IMR-90 (cell line): ENCODE data around the gene PDX1.

Source experiments
- BHLHE40 ChIP-seq: fragments of 150-350 bp; IDR thresholded peaks from 2 replicates; pipeline ENCODE4 v1.6.1; 2016; ENCODE audit warnings: mild to moderate bottlenecking, low read depth, low read length
- CEBPB ChIP-seq: IDR thresholded peaks from 2 replicates; pipeline ENCODE4 v1.6.1; 2012; ENCODE audit warnings: low read depth, low read length, improper control_type of control experiment
- CHD1 ChIP-seq: IDR thresholded peaks from 2 replicates; pipeline ENCODE4 v1.6.1; 2012; ENCODE audit warnings: low read depth, low read length, improper control_type of control experiment
- FOS ChIP-seq: fragments of 150-350 bp; IDR thresholded peaks from 2 replicates; pipeline ENCODE4 v1.6.1; 2016; ENCODE audit warnings: low read depth, low read length
- MAZ ChIP-seq: IDR thresholded peaks from 2 replicates; pipeline ENCODE4 v1.6.1; 2012; ENCODE audit warnings: low read depth, mild to moderate bottlenecking, low read length, improper control_type of control experiment, moderate library complexity, borderline replicate concordance
- MXI1 ChIP-seq: IDR thresholded peaks from 2 replicates; pipeline ENCODE4 v1.6.1; 2012; ENCODE audit warnings: low read depth, mild to moderate bottlenecking, low read length, moderate library complexity, borderline replicate concordance
- POLR2A ChIP-seq: IDR thresholded peaks from 2 replicates; pipeline ENCODE4 v1.6.1; 2012; ENCODE audit warnings: mild to moderate bottlenecking, low read depth, low read length
- RAD21 ChIP-seq: IDR thresholded peaks from 2 replicates; pipeline ENCODE4 v1.6.1; 2012; ENCODE audit warnings: low read length, improper control_type of control experiment
- RCOR1 ChIP-seq: IDR thresholded peaks from 2 replicates; pipeline ENCODE4 v1.6.1; 2012; ENCODE audit warnings: mild to moderate bottlenecking, low read length, improper control_type of control experiment; ENCODE audit not compliant: insufficient replicate concordance
- RFX5 ChIP-seq: IDR thresholded peaks from 2 replicates; pipeline ENCODE4 v1.8.0; 2012; ENCODE audit warnings: low read depth, mild to moderate bottlenecking, low read length, moderate library complexity
- SMC3 ChIP-seq: fragments of 150-350 bp; IDR thresholded peaks from 2 replicates; pipeline ENCODE4 v1.6.1; 2016; ENCODE audit warnings: low read depth, mild to moderate bottlenecking, antibody characterized with exemption, low read length, moderate library complexity
- TF ChIP-seq, protein P1 (sequence below): conservative IDR thresholded peaks from 2 replicates; pipeline ENCODE4 v1.5.1; 2012; ENCODE audit warnings: mild to moderate bottlenecking, low read depth, low read length, improper control_type of control experiment
- TF ChIP-seq, protein P2 (sequence below): fragments of 150-350 bp; IDR thresholded peaks from 2 replicates; pipeline ENCODE4 v1.6.1; 2017; ENCODE audit warnings: mild to moderate bottlenecking, antibody characterized with exemption, low read length, low read depth
- TF ChIP-seq, protein P3 (sequence below): fragments of 150-350 bp; IDR thresholded peaks from 2 replicates; pipeline ENCODE4 v1.6.1; 2016; ENCODE audit warnings: low read depth, mild to moderate bottlenecking, low read length, moderate library complexity, borderline replicate concordance

DNA sequence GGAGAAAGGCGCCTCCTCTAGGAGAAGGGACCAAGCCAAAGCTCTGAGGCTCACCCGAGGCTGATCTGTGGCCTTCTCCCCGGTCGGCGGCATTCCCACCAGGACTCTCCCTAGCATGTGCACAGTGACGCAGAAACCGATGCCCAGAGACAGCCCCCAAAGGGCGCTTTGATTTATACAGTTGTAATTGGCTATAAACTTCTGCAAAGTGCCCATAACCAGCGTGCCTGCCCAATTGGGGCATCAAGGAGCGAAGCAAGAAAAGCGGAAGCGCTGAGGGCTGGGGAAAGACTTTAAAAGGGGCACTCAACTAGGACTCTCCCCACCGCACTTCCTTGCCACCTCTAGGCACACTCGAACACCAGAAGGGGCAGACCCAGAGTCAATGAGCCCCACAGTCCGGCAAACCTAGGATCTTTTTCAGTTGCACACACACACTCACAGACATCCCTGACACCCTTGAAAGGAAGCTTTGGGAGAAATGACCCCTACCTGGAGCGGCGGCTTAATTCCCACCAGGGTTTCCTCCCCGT is 47.5 kb downstream of the PDX1 start:
- TF ChIP-seq, protein P1, sequence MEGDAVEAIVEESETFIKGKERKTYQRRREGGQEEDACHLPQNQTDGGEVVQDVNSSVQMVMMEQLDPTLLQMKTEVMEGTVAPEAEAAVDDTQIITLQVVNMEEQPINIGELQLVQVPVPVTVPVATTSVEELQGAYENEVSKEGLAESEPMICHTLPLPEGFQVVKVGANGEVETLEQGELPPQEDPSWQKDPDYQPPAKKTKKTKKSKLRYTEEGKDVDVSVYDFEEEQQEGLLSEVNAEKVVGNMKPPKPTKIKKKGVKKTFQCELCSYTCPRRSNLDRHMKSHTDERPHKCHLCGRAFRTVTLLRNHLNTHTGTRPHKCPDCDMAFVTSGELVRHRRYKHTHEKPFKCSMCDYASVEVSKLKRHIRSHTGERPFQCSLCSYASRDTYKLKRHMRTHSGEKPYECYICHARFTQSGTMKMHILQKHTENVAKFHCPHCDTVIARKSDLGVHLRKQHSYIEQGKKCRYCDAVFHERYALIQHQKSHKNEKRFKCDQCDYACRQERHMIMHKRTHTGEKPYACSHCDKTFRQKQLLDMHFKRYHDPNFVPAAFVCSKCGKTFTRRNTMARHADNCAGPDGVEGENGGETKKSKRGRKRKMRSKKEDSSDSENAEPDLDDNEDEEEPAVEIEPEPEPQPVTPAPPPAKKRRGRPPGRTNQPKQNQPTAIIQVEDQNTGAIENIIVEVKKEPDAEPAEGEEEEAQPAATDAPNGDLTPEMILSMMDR, result no peak
- TF ChIP-seq POLR2A (no peak), MXI1 (no peak), RCOR1 (no peak), CEBPB (no peak), FOS (no peak), RAD21 (no peak), SMC3 (no peak), CHD1 (no peak), RFX5 (no peak), MAZ (no peak), BHLHE40 (no peak)
- TF ChIP-seq, protein P2, sequence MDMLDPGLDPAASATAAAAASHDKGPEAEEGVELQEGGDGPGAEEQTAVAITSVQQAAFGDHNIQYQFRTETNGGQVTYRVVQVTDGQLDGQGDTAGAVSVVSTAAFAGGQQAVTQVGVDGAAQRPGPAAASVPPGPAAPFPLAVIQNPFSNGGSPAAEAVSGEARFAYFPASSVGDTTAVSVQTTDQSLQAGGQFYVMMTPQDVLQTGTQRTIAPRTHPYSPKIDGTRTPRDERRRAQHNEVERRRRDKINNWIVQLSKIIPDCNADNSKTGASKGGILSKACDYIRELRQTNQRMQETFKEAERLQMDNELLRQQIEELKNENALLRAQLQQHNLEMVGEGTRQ, result no peak
- TF ChIP-seq, protein P3, sequence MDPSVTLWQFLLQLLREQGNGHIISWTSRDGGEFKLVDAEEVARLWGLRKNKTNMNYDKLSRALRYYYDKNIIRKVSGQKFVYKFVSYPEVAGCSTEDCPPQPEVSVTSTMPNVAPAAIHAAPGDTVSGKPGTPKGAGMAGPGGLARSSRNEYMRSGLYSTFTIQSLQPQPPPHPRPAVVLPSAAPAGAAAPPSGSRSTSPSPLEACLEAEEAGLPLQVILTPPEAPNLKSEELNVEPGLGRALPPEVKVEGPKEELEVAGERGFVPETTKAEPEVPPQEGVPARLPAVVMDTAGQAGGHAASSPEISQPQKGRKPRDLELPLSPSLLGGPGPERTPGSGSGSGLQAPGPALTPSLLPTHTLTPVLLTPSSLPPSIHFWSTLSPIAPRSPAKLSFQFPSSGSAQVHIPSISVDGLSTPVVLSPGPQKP, result no peak
